HG03039 (cell line): ENCODE measurements around the gene ABCB1.
"Not testable (repeated sequence)": the region's sequence is repeated elsewhere in the genome, so short reads cannot be mapped to it uniquely, and the experiment has no call there.

Experiments used
- ATAC-seq: cut with Tn5 transposase; IDR thresholded peaks from one replicate; pipeline ENCODE4 v1.9.1; 2021; ENCODE audit warnings: mild to moderate bottlenecking, moderate library complexity; ENCODE audit not compliant: unreplicated experiment

Gene ABCB1

DNA sequence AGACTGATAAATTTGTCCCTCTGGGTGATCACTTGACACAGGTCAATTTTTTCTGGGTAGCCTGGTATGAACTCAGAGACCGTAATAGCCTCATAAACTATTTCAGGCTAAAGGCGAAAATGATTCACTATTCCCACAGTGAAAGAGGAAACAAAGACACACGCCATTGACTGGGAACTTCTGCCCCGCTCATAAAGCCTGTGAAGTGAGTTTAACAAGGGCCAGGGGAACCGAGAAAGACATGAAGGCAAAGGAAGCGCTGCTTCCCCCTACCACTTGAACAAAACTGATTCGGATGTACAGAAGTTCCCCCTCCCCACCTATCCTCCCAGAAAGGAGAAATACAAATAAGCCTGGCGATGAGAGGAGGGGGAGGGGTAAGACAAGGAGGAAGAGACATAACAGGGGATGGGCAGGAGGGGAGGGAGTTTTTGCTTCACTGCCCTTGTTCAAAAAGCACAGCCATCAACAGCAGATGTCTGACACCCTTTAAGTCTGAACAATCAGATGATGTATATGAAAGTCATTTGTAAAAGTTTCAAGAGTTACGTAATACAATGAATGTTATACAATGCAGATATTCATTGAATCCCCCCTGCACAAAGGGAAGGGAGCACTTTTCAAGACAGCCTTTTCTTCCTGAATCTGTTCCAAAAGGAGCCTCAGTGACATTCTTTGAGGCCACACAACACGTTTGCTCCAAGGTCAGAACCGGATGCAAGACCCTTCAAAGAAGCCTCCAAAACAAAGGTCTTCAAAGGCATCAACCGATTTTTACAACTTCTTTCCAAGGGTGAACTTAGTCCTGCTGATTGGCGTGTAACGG lies 125.9 kb downstream of the ABCB1 start:
- ATAC-seq = peak; percentile 75

DNA sequence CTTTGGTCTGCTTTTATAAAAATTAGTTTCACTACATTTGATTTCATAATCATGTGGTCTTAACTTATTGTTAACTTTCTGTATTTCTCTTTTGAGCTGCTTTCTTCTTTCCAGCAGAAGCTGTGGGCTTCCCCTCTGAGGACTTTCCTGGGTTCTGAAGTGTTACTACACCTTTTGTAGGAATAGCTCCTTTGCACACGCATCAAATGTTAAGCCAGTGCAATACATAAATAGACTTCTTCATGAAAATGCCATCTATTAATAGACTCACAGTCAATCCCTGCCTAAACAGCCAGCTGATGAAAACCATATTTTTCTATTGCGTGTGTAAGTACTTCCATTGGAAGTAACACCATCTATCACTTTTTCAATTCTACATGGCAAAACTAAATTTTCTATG lies 126.7 kb downstream of the ABCB1 start:
- ATAC-seq = peak; percentile 6

DNA sequence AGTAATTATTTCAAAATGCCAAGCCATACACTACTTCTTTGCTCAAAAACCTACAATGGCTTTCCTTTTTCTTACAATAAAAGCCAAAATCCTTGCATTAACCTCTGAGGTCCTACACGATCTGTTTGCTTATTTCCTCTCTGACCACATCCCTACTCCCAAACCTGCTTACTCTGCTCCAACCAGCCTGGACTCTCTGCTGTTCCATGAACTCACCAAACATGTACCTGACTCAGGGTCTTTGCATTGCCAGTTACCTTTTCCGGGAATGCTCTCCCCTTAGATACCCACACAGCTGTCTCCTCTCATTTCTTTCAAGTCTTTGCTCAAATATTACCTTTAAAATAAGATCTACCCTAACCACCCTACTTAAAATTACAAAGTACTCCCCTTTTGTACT lies 127.5 kb downstream of the ABCB1 start:
- no peak for ATAC-seq

- no peak for ATAC-seq
These were observed 129.2 kb downstream of the ABCB1 start for GRCh38 chr7:87471473-87471872.

DNA sequence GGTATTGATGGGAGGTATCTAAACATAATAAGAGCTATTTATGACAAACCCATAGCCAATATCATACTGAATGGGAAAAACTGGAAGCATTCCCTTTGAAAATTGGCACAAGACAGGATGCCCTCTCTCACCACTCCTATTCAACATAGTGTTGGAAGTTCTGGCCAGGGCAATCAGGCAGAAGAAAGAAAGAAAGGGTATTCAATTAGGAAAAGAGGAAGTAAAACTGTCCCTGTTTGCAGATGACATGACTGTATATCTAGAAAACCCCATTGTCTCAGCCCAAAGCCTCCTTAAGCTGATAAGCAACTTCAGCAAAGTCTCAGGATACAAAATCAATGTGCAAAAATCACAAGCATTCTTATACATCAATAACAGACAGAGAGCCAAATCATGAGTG lies 131.5 kb downstream of the ABCB1 start:
- not testable (repeated sequence) for ATAC-seq

- not testable (repeated sequence) for ATAC-seq
These were observed 135.2 kb downstream of the ABCB1 start for GRCh38 chr7:87465534-87465880.

GRCh38 chr7:87464830-87465533 lies 135.7 kb downstream of the ABCB1 start:
- not testable (repeated sequence) for ATAC-seq

GRCh38 chr7:87463982-87464381 lies 136.7 kb downstream of the ABCB1 start:
- ATAC-seq = no peak

DNA sequence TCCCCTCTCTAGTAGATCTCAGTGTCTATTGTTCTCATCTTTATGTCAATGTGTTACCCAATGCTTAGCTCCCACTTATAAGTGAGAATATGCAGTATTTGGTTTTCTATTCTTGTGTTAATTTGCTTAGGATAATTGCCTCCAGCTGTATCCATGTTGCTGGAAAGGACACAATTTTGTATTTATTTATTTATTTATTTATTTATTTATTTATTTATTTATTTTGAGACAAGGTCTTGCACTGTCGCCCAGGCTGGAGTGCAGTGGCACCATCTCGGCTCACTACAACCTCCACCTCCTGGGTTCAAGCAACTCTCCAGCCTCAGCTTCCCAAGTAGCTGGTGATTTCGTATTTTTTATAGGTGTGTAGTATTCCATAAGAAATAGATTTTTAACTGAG lies 140.2 kb downstream of the ABCB1 start:
- not testable (repeated sequence) for ATAC-seq

- ATAC-seq = no peak
These were observed 140.7 kb downstream of the ABCB1 start for GRCh38 chr7:87459941-87460340.

- no peak for ATAC-seq
These were observed 142.5 kb downstream of the ABCB1 start for GRCh38 chr7:87458148-87458547.

GRCh38 chr7:87456247-87456646 lies 144.4 kb downstream of the ABCB1 start:
- no peak for ATAC-seq
